Measurements from ENCODE around the gene GPD1.
"Not testable (repeated sequence)": the region's sequence is repeated elsewhere in the genome, so short reads cannot be mapped to it uniquely, and the experiment has no call there.

GPD1 gene

DNA sequence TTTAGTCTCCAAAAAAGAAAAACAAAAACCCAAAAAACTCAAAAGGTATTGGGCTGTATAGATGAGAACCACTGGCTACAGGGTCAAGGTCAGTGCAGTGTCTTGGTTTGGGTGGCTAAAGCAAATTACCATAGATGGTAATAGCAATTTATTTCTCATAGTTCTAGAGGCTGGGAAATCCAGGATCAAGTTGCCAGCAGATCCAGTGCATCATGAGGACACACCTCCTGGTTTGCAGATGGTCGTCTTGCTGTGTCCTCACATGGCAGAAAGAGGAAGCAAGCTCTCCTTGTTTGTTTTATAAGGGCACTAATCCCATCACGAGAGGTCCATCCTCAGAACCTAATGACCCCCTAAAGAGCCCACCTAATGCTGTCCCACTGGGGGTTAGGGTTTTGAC lies 19.4 kb downstream of the GPD1 start:
- no peak for DNase-seq (ENCODE audit: low read depth)

DNA sequence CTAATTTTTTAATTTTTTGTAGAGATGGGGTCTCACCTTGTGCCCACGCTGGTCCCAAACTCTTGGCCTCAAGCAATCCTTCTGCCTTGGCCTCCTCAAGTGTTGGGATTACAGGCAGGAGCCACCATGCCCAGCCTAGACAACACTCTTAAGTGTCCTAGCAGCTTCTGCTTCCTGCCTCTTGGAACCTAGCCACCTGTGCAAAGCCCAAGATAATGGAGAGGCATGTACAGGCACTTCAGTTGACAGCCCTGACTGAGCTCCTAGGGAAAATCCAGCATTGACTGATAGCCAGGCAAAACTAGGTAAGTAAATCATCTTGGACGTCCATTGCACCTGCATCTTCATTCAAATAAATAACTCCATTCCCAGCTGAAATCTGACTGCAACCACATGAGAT lies 23.7 kb downstream of the GPD1 start:
- no peak for DNase-seq (ENCODE audit: low read depth)

DNA sequence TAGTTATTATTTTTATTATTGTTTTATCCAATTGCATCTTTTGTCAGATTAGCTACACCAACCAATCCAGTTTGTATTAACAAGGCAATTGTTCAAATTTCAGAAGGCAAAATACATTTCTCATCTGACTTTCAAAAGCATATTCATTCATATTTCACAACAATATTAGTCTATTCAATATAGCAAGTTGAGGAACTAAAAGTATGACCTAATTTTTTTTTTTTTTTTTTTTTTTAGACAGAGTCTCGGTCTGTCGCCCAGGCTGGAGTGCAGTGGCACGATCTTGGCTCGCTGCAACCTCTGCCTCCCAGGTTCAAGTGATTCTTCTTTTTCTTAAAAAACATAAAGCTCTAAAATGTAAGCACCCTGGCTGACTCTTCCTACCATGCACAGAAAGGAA lies 25.5 kb downstream of the GPD1 start:
- DNase-seq (ENCODE audit: low read depth), result no peak

DNA sequence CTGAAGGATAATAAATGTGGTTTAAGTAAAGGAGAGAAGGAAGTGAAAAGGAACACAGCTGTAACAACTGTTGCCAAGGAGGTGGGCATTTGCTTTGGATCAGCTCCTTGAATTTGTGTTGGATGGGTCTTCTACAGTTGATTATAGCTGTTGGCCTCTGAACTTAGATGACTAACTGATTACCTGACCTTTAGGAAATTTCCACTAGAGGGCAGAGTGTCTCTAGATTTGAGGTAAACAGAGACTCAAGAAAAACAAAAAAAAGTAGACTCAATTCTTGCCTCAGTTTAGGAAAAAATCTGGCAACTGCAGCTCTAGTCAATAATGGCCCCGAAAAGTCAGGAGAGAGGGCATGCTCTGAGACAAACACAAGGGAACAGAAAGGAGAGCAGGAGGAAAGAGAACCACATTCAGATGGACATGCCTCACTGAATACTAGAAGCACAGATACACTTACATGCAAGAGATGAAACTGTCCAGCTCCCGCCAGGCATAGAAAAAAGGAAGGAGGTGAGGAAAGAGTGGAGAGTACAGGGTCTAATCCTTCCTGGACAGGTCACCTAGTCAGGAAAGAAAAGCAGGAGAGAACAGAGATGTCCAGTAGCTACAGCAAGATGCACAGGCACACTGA lies 28.8 kb downstream of the GPD1 start:
- DNase-seq (ENCODE audit: low read depth), result no peak

DNA sequence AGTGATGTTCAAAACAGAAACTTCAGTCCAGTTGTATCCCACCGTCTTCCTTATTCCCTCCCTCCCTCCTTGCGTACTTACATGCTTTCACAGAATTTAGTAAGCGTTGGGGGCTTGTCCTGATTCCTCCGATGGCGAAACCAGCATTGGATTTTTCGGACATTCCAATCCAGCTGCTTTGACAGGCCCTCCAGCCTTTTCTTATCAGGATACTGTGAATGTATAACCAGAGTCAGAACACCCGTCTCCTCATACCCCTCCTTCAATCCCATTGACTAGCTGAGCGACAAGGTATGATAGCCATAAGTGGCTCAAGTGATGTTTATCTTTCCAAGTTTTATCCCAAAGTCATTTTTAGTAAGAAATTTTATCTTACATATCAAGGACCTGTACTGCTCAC lies 39.2 kb downstream of the GPD1 start:
- no peak for DNase-seq (ENCODE audit: low read depth)

DNA sequence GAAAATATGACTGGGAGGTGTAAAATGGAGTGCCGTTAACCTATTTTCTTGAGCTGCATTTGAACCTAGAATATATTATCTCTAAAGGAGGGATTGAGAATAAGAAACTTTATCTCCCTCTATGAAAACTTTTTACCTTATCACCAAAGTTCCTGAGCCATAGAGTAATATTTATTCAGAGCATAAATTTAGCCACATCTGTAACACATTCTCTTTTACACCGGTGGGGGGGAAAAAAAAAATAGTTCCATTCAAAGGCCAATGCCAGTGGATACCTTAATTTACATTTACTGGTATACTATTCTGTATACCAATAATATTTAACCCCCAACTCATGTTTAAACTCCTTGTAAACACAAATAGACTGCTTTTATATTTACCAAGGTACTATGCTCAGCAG lies 41.6 kb downstream of the GPD1 start:
- no peak for DNase-seq (ENCODE audit: low read depth)

DNA sequence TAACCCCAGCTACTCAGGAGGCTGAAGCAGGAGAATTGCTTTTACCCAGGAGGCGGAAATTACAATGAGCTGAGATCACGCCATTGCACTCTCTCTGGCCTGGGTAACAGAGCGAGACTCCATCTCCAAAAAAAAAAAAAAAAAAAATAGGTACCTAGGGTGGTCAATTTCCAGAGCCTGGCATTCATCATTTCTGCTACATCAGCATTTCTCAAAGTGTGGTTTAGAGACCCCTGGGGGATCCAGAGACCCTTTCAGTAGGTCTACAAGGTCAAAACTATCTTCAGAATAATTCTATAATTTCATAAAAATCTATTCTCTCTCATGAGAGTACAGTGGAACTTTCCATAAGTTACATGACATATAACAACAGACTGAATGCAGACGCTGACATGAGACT lies 43.5 kb downstream of the GPD1 start:
- no peak for DNase-seq (ENCODE audit: low read depth)

DNA sequence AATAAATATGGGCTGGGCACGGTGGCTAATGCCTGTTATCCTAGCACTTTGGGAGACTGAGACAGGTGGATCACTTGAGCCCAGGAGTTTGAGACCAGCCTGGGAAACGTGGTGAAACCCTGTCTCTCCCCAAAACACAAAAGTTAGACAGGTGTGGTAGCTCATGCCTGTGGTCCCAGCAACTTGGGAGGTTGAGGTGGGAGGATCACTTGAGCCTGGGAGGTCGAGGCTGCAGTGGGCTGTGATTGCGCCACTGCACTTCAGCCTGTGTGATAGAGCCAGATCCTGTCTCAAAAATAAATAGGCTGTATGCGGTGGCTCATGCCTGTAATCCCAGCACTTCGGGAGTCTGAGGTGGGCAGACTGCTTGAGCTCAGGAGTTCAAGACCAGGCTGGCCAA lies 44.2 kb downstream of the GPD1 start:
- DNase-seq (ENCODE audit: low read depth), result not testable (repeated sequence)

DNA sequence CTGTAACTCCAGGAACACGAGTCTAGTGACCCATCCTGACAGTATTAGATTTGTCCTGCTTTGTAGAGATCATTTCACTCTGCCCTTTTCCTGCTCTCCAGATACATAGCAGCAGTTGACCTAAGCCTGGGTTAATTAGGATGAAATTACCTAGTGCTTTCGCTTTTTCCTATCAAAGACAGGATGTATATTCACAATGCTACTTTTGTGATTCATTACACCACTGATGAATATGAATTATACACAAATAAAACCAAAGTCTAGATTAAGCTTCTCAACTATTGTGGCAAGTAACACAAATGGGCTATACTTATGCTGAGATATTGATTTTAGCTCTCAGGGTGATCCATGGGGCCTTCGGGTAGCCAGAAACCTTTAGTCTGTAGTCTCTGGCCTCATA lies 45.5 kb downstream of the GPD1 start:
- DNase-seq (ENCODE audit: low read depth), result no peak

DNA sequence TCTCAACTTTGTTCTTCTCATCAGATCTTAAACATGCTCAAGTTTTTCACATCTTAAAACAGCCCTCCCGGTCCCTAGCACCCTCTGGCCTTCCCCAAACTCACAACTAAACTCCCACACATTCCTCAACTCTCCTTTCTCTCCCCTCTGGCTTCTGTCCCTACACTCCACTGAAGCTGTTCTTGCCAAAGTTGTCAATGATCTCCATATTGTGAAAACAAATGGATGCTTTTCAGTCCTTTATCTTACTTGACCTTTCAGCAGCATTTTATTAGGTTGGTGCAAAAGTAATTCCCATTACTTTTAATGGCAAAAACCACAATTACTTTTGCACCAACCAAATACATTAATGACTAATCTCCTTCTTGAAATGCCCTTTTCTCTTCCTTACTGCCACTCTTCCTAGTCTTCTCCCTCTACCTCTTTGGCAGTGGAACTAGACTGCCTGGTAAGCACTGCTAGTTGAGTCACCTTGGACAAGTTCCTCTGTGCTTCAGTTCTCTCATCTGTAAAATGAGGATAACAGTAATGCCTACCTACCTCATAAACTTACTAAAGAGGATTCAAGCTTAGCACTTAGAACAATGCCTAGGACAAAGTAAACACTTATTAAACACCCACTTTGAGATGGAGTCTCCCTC lies 47.4 kb downstream of the GPD1 start:
- no peak for DNase-seq (ENCODE audit: low read depth)

DNA sequence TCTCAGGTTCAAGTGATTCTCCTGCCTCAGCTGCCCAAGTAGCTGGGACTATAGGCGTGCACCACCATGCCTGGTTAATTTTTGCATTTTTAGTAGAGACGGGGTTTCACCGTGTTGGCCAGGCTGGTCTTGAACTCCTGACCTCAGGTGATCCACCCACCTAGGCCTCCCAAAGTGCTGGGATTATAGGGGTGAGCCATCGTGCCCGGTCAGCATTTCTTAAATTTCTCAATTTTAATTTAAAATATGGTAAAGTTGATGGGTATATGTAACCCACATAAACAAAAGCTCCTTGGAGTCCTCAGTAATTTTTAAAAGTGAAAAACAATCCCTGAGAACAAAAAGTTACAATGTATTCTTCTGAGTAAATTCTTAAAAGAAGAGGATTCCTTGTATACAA lies 51.1 kb downstream of the GPD1 start:
- not testable (repeated sequence) for DNase-seq (ENCODE audit: low read depth)

DNA sequence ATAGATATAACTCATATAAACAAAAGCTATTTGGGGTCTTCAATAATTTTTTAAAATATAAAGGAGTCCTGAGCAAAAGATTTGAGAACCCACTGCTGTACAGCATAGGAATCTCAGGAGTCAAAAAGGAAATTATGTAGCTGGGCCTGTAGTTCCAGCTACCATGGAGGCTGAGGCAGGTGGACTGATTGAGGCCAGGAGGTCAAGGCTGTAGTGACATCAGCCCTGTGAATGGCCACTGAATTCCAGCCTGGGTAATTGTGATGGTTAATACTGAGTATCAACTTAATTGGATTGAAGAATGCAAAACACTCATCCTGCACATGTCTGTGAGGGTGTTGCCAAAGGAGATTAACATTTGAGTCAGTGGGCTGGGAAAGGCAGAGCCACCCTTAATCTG lies 52.8 kb downstream of the GPD1 start:
- DNase-seq (ENCODE audit: low read depth), result no peak

DNA sequence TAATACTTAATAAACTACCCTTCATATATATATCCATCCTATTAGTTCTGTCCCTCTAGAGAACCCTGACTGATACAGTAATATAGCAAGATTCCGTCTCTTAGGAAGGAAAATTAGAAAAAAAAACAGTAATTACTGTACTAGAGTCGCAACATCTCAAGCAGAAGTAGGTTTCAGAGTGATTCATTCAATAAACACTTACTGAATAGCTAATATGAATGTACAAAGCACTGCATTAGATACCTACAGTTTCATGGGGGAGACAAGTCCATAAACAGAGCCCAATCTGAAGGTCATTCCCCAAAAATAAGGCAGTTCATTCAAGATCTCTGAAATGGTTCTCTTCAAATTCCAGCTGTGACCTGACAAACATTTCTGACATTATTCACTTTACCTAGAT lies 53.5 kb downstream of the GPD1 start:
- no peak for DNase-seq (ENCODE audit: low read depth)

DNA sequence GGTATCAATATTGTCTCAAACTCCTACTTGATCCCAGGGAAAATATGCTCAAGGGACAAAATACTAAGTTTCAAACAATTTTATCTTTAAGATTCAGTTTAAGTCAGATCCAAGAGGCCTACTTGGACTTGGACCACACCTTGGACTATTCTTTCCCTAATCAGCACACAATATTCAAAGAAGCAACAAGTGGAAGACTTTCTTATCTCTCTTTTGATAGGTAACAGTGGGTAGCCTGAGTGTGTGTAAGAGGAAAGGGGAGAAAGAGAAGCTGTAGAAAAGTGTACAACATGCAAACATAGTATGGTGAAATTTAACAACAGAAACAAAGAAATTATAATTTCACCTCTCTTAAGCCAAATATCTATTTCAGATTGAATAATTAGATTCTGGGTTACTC lies 56.8 kb downstream of the GPD1 start:
- DNase-seq (ENCODE audit: low read depth), result no peak

Measured in stimulated activated CD8-positive, alpha-beta memory T cell treated with anti-CD3 and anti-CD28 coated beads, Interleukin-7, amount 100 ng/mL, for 24 hours (primary cell).